Transverse colon (tissue), 4 donors: ENCODE data around the gene NOPCHAP1. TPM values are rescaled to one million over a fixed set of nuclear protein-coding genes. Genes with fewer than 3 reads are reported as not detected.

Source experiments
- DNase-seq: peaks from one replicate; pipeline ENCODE4 v3.0.0-alpha.2; 2019
- H3K27ac ChIP-seq, 4 donors: fragments of 200-600 bp; sonication (generic); 2 replicates each; pipeline ENCODE4 v1.5.1; 2016 to 2018; ENCODE audit warnings: inconsistent platforms in 4 of 4
- H3K27me3 ChIP-seq: fragments of 200-600 bp; sonication (generic); 2 replicates; pipeline ENCODE4 v1.5.1; 2017; ENCODE audit warnings: inconsistent platforms
- H3K36me3 ChIP-seq, 4 donors: fragments of 200-600 bp; sonication (generic); 2 replicates each; pipeline ENCODE4 v1.5.1; 2017 to 2019; ENCODE audit warnings: inconsistent platforms in 4 of 4
- H3K4me1 ChIP-seq, 4 donors: fragments of 200-600 bp; sonication (generic); 2 replicates each; pipeline ENCODE4 v1.5.1; 2017 to 2020; ENCODE audit warnings: inconsistent platforms in 4 of 4
- H3K4me3 ChIP-seq, 4 donors: fragments of 200-600 bp; sonication (generic); 1 replicate in 1 of 4; 2 replicates in 3 of 4; pipeline versions ENCODE4 v1.5.1 to v1.6.1; 2017 to 2019; ENCODE audit warnings: inconsistent platforms in 4 of 4
- H3K9me3 ChIP-seq, 2 donors: fragments of 200-600 bp; sonication (generic); 2 replicates each; pipeline ENCODE4 v1.5.1; 2017 to 2019; ENCODE audit warnings: inconsistent platforms in 2 of 2
- CTCF ChIP-seq, 5 experiments: fragments of 200-600 bp in 3 of 5; fragments of 450-650 bp in 2 of 5; sonication (generic) in 3 of 5; IDR thresholded peaks; 1 replicate in 2 of 5; 2 replicates in 3 of 5; pipeline ENCODE4 v1.5.1; 2016 to 2017; ENCODE audit warnings: antibody characterized with exemption in 5 of 5, inconsistent platforms in 3 of 5, mild to moderate bottlenecking in 2 of 5, moderate library complexity in 1 of 5
- EP300 ChIP-seq: sonication (generic); formaldehyde crosslinking; IDR thresholded peaks from one replicate; pipeline ENCODE4 v1.6.1; 2017; ENCODE audit warnings: antibody characterized with exemption, low read depth
- POLR2A ChIP-seq: fragments of 450-650 bp; IDR thresholded peaks from one replicate; pipeline ENCODE4 v1.6.1; 2016; ENCODE audit warnings: antibody characterized with exemption, mild to moderate bottlenecking, moderate library complexity
- POLR2AphosphoS5 ChIP-seq, 3 donors: sonication (generic); formaldehyde crosslinking; IDR thresholded peaks; one replicate each; pipeline ENCODE4 v1.6.1; 2016; ENCODE audit warnings: antibody characterized with exemption in 3 of 3
- WGBS, 2 donors: methylation state at CpG; one replicate each; pipeline ENCODE4 v1.1.5; 2018; ENCODE audit warnings: low coverage in 1 of 2; 5-methylcytosine and 5-hydroxymethylcytosine counted together
- in situ Hi-C, 4 donors: fragments of 200-750 bp; cut with MboI; loops; one replicate each; pipeline versions ENCODE4 v1.15.0 to v1.15.1; 2017; ENCODE audit warnings: low sequenced_read_pairs in 3 of 4, low pct_ligation_motif_present in 1 of 4, low pct_unique_long_range_greater_than_20kb in 1 of 4
- intact Hi-C: fragments of 100-400 bp; cut with DNase I; formaldehyde crosslinking; loops from one replicate; pipeline ENCODE4 v1.15.1; 2023; ENCODE audit warnings: low total_unique reads
- total RNA-seq, 4 donors: library from RNA; depleted of rRNA; stranded (reverse); fragments of >200 nt; gene quantifications; one replicate each; pipeline ENCODE4 v1.1.0, GENCODE V29; 2016

Gene NOPCHAP1
- total RNA-seq, 4 donors from 2014 or later: 0.37 to 5.7 (median 2.2) TPM

- H3K36me3 ChIP-seq: peaks cover 0 to under 1% (median 0%) of the 10 kb centered on the region in 4 donors
- TF ChIP-seq CTCF (IDR thresholded peaks at IDR 0.05): no peak
- TF ChIP-seq EP300: no peak
- TF ChIP-seq POLR2AphosphoS5 (IDR thresholded peaks at IDR 0.05): no peak
- TF ChIP-seq POLR2A: no peak
- no peak for DNase-seq
- peak overlapping the region in 1 of 4 donors; percentile 98 for H3K4me3 ChIP-seq
- no peaks in the 10 kb centered on the region for H3K27me3 ChIP-seq
- no peak overlapping the region for H3K27ac ChIP-seq
- no peaks in the 10 kb centered on the region for H3K9me3 ChIP-seq
- in situ Hi-C loops: no loop called here
- intact Hi-C loops: no loop called here
- H3K4me1 ChIP-seq: peaks cover 8 to 23% (median 11%) of the 10 kb centered on the region in 4 donors
- WGBS, 2 donors: 75 to 80% methylated on average over 4 of the region's 4 CpGs
Measured at GRCh38 chr12:104985206-104985605, 910 bp upstream of the NOPCHAP1 start.

- Histone ChIP-seq H3K36me3 (peaks cover 0 to 22% (median 6%) of the 10 kb centered on the region in 4 donors), H3K4me3 (no peak overlapping the region)
- DNase-seq: no peak
Measured at GRCh38 chr12:104990950-104991349, 4.8 kb downstream of the NOPCHAP1 start.

GRCh38 chr12:104991565-104992128, 5.5 kb downstream of the NOPCHAP1 start:
- TF ChIP-seq EP300 (no peak), CTCF (IDR thresholded peaks at IDR 0.05) (no peak)
- 61 to 67% methylated on average over 3 of the region's 3 CpGs for WGBS, 2 donors
- no peak for DNase-seq
- Histone ChIP-seq H3K4me3 (no peak overlapping the region), H3K27me3 (no peaks in the 10 kb centered on the region), H3K9me3 (no peaks in the 10 kb centered on the region), H3K36me3 (peaks cover 0 to 22% (median 8%) of the 10 kb centered on the region in 4 donors), H3K27ac (peak overlapping the region in 1 of 4 donors; percentile 33), H3K4me1 (peaks cover 7 to 16% (median 11%) of the 10 kb centered on the region in 4 donors)
- intact Hi-C loops: no loop called here
- in situ Hi-C loops: no loop called here

More at GRCh38 chr12:104990950-104991349, 4.8 kb downstream of the NOPCHAP1 start:
- Histone ChIP-seq H3K9me3 (no peaks in the 10 kb centered on the region), H3K27ac (peak overlapping the region in 1 of 4 donors; percentile 33), H3K4me1 (peaks cover 8 to 18% (median 11%) of the 10 kb centered on the region in 4 donors), H3K27me3 (no peaks in the 10 kb centered on the region)
- 80 to 90% methylated on average over 2 to 4 of the region's 4 CpGs for WGBS, 2 donors
- TF ChIP-seq POLR2A (no peak), CTCF (IDR thresholded peaks at IDR 0.05) (no peak), EP300 (no peak), POLR2AphosphoS5 (IDR thresholded peaks at IDR 0.05) (no peak)
- in situ Hi-C loops (no loop called here), intact Hi-C loops (no loop called here)

GRCh38 chr12:104994336-104994735, 8.2 kb downstream of the NOPCHAP1 start:
- no peak overlapping the region for H3K27ac ChIP-seq
- in situ Hi-C loops: no loop called here
- intact Hi-C loops: no loop called here
- no peak overlapping the region for H3K4me3 ChIP-seq
- no peaks in the 10 kb centered on the region for H3K27me3 ChIP-seq
- 75 to 81% methylated on average over 3 of the region's 3 CpGs for WGBS, 2 donors
- TF ChIP-seq POLR2AphosphoS5 (IDR thresholded peaks at IDR 0.05) (no peak), CTCF (IDR thresholded peaks at IDR 0.05) (no peak), EP300 (no peak), POLR2A (no peak)
- no peaks in the 10 kb centered on the region for H3K9me3 ChIP-seq
- peaks cover 0 to 22% (median 8%) of the 10 kb centered on the region in 4 donors for H3K36me3 ChIP-seq
- peaks cover 0 to 10% (median 5%) of the 10 kb centered on the region in 4 donors for H3K4me1 ChIP-seq
- no peak for DNase-seq
